ENCODE results near the gene GPR89B.
A peak's percentile ranks its signal among the peaks of the same experiment; 100 is the strongest.
"Not testable (repeated sequence)": the region's sequence is repeated elsewhere in the genome, so short reads cannot be mapped to it uniquely, and the experiment has no call there.

GPR89B gene

GRCh38 chr1:147987893-147988292, 59.7 kb downstream of the GPR89B start:
- H3K4me1 Mint-ChIP-seq, H3K27me3 Mint-ChIP-seq, H3K9me3 Mint-ChIP-seq, H3K27ac Mint-ChIP-seq, H3K4me3 Mint-ChIP-seq, ATAC-seq: not testable (repeated sequence)
- peaks cover 18% of the 10 kb centered on the region for H3K36me3 Mint-ChIP-seq

- H3K9me3 Mint-ChIP-seq, H3K4me1 Mint-ChIP-seq, H3K27ac Mint-ChIP-seq, H3K27me3 Mint-ChIP-seq, ATAC-seq, H3K4me3 Mint-ChIP-seq: not testable (repeated sequence)
- peaks cover 16% of the 10 kb centered on the region for H3K36me3 Mint-ChIP-seq
These were observed 64.7 kb downstream of the GPR89B start for GRCh38 chr1:147992916-147993315.

GRCh38 chr1:147993400-147993799, 65.2 kb downstream of the GPR89B start:
- H3K9me3 Mint-ChIP-seq, ATAC-seq, H3K27ac Mint-ChIP-seq, H3K4me3 Mint-ChIP-seq, H3K4me1 Mint-ChIP-seq, H3K27me3 Mint-ChIP-seq: not testable (repeated sequence)
- H3K36me3 Mint-ChIP-seq, result peaks cover 16% of the 10 kb centered on the region

- not testable (repeated sequence) for H3K4me3 Mint-ChIP-seq, H3K27me3 Mint-ChIP-seq, H3K4me1 Mint-ChIP-seq, H3K9me3 Mint-ChIP-seq, ATAC-seq, H3K27ac Mint-ChIP-seq
- peaks cover 16% of the 10 kb centered on the region for H3K36me3 Mint-ChIP-seq
These were observed 65.8 kb downstream of the GPR89B start for GRCh38 chr1:147993825-147994615.

- ATAC-seq, H3K27me3 Mint-ChIP-seq, H3K27ac Mint-ChIP-seq, H3K9me3 Mint-ChIP-seq, H3K4me3 Mint-ChIP-seq, H3K36me3 Mint-ChIP-seq, H3K4me1 Mint-ChIP-seq: not testable (repeated sequence)
These were observed 67.9 kb downstream of the GPR89B start for GRCh38 chr1:147996088-147996487.

GRCh38 chr1:148007724-148008123, 79.5 kb downstream of the GPR89B start:
- ATAC-seq, H3K36me3 Mint-ChIP-seq, H3K27ac Mint-ChIP-seq, H3K4me1 Mint-ChIP-seq, H3K4me3 Mint-ChIP-seq, H3K9me3 Mint-ChIP-seq: not testable (repeated sequence)
- H3K27me3 Mint-ChIP-seq, result peaks cover 12% of the 10 kb centered on the region

GRCh38 chr1:148010527-148010926, 82.3 kb downstream of the GPR89B start:
- Mint-ChIP-seq H3K36me3 (no peaks in the 10 kb centered on the region), H3K27ac (no peak overlapping the region), H3K4me1 (peaks cover 14% of the 10 kb centered on the region), H3K27me3 (peaks cover 36% of the 10 kb centered on the region), H3K4me3 (no peak overlapping the region), H3K9me3 (no peaks in the 10 kb centered on the region)
- ATAC-seq, result no peak

GRCh38 chr1:148013177-148014144, 85.2 kb downstream of the GPR89B start:
- H3K9me3 Mint-ChIP-seq, H3K27ac Mint-ChIP-seq, ATAC-seq, H3K36me3 Mint-ChIP-seq, H3K4me3 Mint-ChIP-seq: not testable (repeated sequence)
- Mint-ChIP-seq H3K4me1 (peaks cover 16% of the 10 kb centered on the region), H3K27me3 (peaks cover 50% of the 10 kb centered on the region)

GRCh38 chr1:148014289-148015200, 86.3 kb downstream of the GPR89B start:
- not testable (repeated sequence) for H3K9me3 Mint-ChIP-seq, H3K27ac Mint-ChIP-seq, ATAC-seq, H3K36me3 Mint-ChIP-seq
- H3K4me1 Mint-ChIP-seq, result peaks cover 16% of the 10 kb centered on the region
- peak overlapping the region; percentile 50 for H3K4me3 Mint-ChIP-seq
- H3K27me3 Mint-ChIP-seq, result peaks cover 50% of the 10 kb centered on the region

GRCh38 chr1:148024918-148025317, 96.7 kb downstream of the GPR89B start:
- H3K4me3 Mint-ChIP-seq, H3K9me3 Mint-ChIP-seq, H3K27me3 Mint-ChIP-seq, H3K36me3 Mint-ChIP-seq, ATAC-seq, H3K27ac Mint-ChIP-seq, H3K4me1 Mint-ChIP-seq: not testable (repeated sequence)

- ATAC-seq, H3K36me3 Mint-ChIP-seq, H3K9me3 Mint-ChIP-seq, H3K4me1 Mint-ChIP-seq, H3K27ac Mint-ChIP-seq, H3K27me3 Mint-ChIP-seq, H3K4me3 Mint-ChIP-seq: not testable (repeated sequence)
These were observed 98.8 kb downstream of the GPR89B start for GRCh38 chr1:148027004-148027403.

GRCh38 chr1:148032247-148032646, 104.0 kb downstream of the GPR89B start:
- not testable (repeated sequence) for H3K4me1 Mint-ChIP-seq, H3K36me3 Mint-ChIP-seq, ATAC-seq, H3K9me3 Mint-ChIP-seq
- peak overlapping the region; percentile 31 for H3K4me3 Mint-ChIP-seq
- peak overlapping the region; percentile 39 for H3K27ac Mint-ChIP-seq
- H3K27me3 Mint-ChIP-seq, result peaks cover 12% of the 10 kb centered on the region

GRCh38 chr1:148032690-148033089, 104.5 kb downstream of the GPR89B start:
- not testable (repeated sequence) for H3K9me3 Mint-ChIP-seq, H3K36me3 Mint-ChIP-seq, H3K27ac Mint-ChIP-seq, H3K4me3 Mint-ChIP-seq, H3K4me1 Mint-ChIP-seq, ATAC-seq
- H3K27me3 Mint-ChIP-seq, result peaks cover 12% of the 10 kb centered on the region

GRCh38 chr1:148033147-148033546, 104.9 kb downstream of the GPR89B start:
- not testable (repeated sequence) for H3K9me3 Mint-ChIP-seq, H3K4me1 Mint-ChIP-seq, H3K27ac Mint-ChIP-seq, ATAC-seq, H3K36me3 Mint-ChIP-seq, H3K4me3 Mint-ChIP-seq
- H3K27me3 Mint-ChIP-seq, result peaks cover 12% of the 10 kb centered on the region
